Erythroblast (primary cell): ENCODE results near the gene ADORA2B.
A peak's percentile ranks its signal among the peaks of the same experiment; 100 is the strongest.
"Not testable (repeated sequence)": the region's sequence is repeated elsewhere in the genome, so short reads cannot be mapped to it uniquely, and the experiment has no call there.

Experiments
- DNase-seq, 2 experiments: peaks; one replicate each; lab custom pipeline; 2025; lab: John Stamatoyannopoulos, UW
- GATA1 ChIP-seq: IDR thresholded peaks from 2 replicates; pipeline ENCODE4 v1.6.1; 2011; ENCODE audit warnings: low read depth, mild to moderate bottlenecking, control low read depth, low read length, moderate library complexity
- POLR2A ChIP-seq: IDR thresholded peaks from 2 replicates; pipeline ENCODE4 v1.6.1; 2011; ENCODE audit warnings: mild to moderate bottlenecking, low read length

ADORA2B gene

DNA sequence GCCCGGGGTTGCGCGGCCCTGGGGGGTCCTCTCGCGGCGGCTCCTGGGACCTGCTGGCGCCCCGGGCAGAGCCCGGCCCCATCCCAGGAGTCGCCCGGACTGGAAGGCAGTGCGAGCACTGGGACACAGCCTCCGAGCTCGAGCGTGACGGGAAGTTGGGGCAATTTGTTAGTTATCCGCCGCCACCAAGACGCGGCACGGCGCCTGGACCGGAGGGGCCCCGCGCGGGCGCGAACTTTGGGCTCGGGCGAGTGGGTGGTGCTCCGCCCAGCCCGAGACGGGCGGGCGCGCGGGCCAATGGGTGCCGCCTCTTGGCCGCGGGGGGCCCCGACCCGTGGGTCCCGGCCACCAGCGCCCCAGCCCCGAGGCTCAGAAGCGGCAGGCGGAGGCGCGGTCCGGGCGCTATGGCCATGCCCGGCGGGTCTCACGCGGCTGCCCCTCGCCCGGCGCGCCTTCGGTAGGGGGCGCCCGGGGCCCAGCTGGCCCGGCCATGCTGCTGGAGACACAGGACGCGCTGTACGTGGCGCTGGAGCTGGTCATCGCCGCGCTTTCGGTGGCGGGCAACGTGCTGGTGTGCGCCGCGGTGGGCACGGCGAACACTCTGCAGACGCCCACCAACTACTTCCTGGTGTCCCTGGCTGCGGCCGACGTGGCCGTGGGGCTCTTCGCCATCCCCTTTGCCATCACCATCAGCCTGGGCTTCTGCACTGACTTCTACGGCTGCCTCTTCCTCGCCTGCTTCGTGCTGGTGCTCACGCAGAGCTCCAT is at the start of gene ADORA2B:
TSS of gene ADORA2B (plus strand) at position 372 of the 768 bp plus-strand sequence. CDS start at position 491, 119 bp downstream.
- TF ChIP-seq GATA1 (no peak), POLR2A (peak; percentile 53)

DNA sequence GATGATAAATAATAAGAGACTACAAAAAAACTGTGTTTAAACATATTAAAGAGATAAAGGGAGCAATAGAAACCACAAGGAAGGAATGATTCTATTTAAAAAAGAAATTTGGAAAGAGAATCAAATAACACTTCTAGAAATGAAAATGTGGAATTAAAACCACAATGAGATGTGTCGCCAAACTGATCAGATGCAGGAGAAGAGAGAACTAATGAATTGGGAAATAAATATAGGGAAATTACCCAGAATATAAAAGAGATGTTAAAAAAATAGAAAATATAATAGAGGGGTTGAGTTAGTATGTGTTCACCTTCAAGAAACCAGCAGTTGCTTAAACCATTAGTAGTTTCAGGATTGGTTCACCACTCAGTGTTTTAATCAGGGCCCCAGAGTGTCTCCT is 48.7 kb upstream of the ADORA2B start:
- TF ChIP-seq GATA1 (no peak), POLR2A (no peak)
- DNase-seq, result no peak

More for the DNA sequence above, at the start of gene ADORA2B:
- DNase-seq, result peak; percentile 83 to 88

DNA sequence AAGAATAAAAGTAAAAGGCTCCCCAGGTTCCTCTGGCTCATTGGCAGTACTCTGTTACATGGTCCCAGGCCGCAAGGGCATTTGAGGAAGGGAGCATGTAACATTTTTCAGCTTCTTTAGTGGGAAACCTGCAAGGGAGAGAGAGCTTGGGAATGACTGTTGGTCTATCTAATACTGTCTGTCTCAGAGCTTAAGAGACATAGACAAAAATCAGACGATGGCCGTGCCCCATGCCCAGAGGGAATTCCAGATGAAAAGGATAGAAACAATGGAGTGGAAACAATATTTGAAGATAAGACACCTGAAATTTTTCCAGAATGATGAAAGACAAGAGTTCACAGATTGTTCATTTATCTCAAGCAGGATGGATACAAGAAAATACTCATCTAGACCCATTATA is 48.1 kb upstream of the ADORA2B start:
- no peak for DNase-seq
- TF ChIP-seq GATA1 (no peak), POLR2A (no peak)

DNA sequence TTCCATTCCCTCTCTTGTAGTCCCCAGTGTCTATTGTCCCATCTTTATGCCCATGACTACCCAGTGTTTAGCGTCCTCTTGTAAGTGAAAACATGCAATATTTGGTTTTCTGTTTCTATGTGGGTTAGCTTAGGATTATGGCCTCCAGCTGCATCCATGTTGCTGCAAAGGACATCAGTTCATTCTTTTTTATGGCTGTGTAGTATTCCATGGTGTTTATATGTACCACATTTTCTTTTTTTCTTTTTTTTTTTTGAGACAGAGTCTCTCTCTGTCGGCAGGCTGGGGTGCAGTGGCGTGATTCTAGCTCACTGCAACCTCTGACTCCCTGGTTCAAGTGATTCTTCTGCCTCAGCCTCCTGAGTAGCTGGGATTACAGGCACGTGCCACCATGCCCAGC is 45.3 kb upstream of the ADORA2B start:
- not testable (repeated sequence) for DNase-seq

DNA sequence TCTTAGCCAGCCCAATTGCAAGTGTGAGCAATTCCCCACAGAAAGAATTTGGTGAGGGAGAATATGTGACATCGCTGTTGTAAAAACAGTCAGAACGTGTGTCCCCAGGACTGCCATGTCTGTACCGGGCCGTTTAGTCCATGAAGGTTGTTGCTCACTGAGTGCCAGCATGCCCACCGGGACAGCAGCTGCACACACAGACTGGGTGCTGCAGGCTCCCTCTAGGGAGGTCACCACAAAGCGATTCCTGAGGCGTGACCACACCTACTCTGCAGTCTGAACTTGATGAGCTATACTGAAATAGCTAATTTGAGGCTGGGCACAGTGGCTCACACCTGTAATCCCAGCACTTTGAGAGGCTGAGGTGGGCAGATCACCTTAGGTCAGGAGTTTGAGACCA is 44.1 kb upstream of the ADORA2B start:
- no peak for DNase-seq
- no peak for TF ChIP-seq GATA1
- TF ChIP-seq POLR2A, result no peak

DNA sequence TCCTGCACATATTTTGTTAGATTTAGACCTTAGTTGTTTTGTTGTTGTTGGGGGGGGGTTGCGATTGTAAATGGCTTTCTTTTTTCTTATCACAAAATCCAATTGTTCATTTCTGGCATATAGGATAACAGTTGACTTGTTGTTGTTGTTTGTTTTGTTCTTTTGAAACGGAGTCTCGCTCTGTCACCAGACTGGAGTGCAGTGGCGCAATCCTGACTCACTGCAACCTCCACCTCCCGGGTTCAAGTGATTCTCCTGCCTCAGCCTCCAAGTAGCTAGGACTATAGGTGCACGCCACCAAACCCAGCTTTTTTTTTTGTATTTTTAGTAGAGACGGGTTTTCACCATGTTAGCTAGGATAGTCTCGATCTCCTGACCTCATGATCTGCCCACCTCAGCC is 39.7 kb upstream of the ADORA2B start:
- DNase-seq, result not testable (repeated sequence)

DNA sequence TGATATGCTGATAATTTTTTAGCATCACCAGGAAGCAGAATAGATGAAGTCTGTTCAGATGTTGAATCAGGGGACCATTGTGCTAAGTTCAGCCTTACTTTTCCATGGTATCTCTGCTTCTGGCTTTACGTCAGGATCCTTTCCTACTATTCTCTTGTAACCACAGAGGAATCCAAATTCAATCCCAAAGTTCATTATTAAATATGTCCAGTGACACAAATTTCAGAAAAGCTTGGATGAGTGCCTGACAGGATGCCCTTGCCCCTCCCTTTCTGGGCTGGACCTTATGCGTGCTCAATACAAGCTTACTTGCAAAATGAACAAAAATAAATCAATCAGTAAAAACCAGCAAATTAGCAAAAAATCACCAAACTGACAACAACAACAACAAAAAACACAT is 37.6 kb upstream of the ADORA2B start:
- no peak for DNase-seq
- TF ChIP-seq GATA1, result no peak
- no peak for TF ChIP-seq POLR2A

DNA sequence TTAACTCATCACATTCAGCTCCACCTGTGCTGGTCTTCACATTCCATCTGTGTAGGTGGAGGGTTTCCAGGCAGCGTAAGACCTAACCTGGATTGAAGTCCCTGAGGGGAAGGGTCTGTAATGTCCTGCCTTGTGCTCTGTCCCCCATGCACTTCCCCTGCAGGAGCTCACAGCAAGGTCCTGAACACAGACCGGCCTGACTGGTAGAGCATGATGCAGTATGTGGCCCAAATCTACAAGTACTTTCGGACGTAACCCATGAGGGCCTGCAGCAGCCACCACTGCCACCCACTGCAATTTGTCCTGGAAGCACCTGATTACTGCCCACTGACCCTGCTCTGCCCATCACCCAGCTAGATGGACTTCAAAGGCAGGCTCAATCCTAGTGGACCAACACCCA is 36.6 kb upstream of the ADORA2B start:
- no peak for DNase-seq
- TF ChIP-seq POLR2A (no peak), GATA1 (no peak)

DNA sequence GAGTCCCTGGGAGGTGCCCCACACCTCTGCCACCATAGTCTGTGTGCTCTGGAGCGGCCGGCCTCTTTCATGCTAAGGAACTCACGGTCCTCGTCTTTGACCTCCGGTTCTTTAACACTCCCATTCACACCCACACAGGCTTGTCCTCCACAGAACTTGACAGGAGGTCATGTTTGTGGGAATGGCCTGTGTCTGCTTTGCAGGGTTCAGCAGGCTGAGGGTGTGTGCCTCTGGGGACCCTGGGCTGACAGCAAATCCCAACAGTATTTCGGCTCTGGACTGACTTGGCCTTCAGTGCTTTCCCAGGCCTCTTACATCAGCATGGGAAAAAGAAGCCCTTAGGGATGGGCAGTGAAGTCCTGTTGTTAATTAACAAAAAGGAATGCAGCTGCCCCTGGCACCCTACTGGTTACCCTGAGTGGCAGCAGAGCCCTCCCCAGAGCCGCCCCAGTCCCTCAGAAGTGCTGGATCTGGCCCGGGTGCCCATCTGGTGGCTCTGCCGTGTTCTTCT is 35.4 kb upstream of the ADORA2B start:
- TF ChIP-seq GATA1, result no peak
- TF ChIP-seq POLR2A, result no peak
- DNase-seq, result no peak

DNA sequence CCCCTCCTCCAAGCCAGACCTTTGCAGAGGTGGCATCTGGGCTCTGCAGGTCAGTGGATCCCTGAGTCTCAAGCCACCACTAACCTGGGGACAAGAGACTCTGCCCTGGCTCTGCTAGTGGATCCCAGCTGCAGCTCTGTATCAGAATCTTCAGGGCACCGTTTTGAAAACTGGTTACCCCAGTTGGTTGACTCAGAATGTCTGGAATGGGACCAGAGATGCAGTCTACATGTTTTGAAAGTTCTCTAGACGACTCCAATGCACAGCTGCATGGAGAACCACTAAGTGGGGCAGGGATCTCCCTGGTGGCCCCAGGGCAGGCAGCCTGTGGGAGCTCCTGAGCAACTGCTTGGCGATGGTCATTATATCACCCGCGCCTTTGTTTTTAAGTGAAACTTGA is 34.1 kb upstream of the ADORA2B start:
- TF ChIP-seq GATA1 (no peak), POLR2A (no peak)
- DNase-seq, result no peak

DNA sequence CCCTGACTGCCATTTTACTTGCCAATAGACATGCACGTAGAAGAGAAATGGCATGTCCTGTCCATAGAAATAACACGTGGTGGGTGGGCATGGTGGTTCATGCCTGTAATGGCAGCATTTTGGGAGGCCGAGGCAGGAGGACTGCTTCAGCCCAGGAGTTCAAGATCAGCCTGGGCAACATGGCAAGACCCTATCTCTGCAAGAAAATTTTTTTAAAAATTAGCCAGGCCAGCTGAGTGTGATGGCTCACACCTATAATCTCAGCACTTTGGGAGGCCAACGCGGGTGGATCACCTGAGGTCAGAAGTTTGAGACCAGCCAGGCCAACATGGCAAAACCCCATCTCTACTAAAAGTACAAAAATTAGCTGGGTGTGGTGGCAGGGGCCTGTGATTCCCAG is 33.2 kb upstream of the ADORA2B start:
- DNase-seq, result not testable (repeated sequence)

DNA sequence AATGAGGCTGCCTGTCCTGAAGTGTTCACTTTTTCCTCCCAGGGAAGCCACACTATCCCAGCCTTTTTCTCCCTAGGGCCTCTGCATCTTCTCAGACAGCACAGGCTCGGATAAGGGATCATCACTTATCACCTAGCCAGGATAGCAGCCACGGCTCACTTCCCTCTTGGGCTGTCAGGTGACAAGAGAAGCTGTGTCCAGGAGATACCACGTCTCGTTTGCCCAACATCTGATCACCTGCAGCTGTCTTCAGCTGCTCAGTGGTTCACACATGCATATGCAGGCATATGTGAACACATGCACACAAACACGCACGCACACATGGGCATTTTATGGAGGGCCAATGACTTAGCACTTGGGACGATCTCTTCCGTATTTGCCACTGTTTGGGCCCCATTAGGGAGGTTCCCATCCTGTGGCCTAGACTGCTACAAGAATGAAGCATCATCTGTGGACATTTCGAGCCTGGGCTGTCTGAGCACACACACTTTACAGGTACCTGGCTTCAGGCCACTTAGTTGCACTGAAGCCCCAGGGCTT is 32.4 kb upstream of the ADORA2B start:
- DNase-seq, result no peak
- no peak for TF ChIP-seq GATA1
- no peak for TF ChIP-seq POLR2A

DNA sequence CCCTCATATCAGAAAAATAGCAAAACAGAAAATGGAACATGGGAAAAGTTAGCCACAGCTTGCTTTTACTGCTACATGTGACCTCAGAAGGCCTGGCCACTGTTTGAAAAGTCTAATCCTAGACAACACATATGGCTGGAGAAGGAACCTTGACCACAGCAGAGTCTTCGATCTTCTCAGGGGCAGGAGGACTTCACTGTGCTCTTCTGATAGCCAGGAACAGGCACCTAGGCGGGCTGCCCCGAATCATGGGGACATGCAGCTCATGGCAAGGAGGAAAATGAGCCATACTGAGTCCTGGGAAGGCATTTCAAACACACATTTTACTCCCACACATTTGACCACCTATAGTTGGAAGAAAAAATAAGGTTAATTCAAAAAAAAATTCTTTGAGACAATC is 31.1 kb upstream of the ADORA2B start:
- no peak for TF ChIP-seq POLR2A
- no peak for TF ChIP-seq GATA1

DNA sequence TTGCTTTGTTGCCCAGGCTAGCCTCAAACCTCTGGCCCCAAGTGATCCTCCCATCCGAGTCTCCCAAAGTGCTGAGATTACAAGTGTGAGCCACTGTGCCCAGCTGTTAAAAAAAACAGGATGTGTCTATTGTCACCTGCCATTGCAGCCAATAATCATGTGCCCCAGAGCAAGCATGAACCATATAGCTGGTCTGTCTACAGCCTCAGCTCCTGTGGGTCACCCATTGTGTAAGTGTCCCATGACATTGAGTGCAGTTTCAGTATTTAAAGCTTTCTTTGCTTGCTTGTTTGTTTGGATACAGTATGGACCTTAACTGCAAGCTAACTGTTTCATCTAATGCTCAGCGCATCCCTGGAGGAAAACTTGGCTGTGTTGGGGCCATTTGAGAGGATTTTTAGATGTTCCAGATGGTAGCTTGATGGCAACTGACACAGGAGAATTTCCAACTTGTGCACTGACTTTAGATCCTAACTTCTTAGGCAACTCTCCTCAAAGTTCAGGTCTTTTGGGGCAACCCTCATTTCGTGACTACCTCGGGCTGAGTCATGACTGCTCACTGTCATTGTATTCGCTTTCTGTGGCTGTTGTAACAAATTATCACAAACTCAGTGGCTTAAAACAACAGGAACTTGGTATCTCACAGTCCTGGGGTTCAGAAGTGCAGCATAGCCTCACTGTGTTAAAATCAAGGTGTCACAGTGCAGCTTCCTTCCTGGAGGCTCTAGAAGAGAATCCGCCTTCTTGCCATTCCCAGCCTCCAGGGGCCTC is 30.3 kb upstream of the ADORA2B start:
- TF ChIP-seq GATA1 (no peak), POLR2A (no peak)
- DNase-seq, result no peak

More for the DNA sequence above, 31.1 kb upstream of the ADORA2B start:
- no peak for DNase-seq

DNA sequence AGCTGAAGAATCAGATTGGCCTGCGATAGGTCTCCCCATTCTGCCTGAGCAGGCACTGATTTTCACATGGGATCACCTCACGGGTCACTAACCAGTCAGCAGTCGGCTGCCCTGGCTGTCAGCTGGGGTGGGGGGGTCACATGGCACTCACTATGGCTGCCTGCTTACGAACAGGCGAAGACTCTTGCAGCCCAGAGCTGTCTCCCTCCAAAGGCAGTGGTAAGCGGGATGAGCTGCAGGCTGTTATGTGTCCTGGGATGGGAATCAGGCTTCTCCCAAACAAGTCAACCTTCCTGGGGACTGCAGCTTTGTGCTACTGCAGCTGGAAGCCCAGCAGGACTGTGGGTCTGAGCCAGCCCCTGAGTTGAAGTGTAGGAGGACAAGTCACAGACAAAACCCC is 29.0 kb upstream of the ADORA2B start:
- DNase-seq, result no peak
- TF ChIP-seq GATA1 (no peak), POLR2A (no peak)
